D721Med (cell line): ENCODE measurements around the gene ZNF552.
"Not testable (repeated sequence)": the region's sequence is repeated elsewhere in the genome, so short reads cannot be mapped to it uniquely, and the experiment has no call there.

Experiments
- DNase-seq: peaks from one replicate; pipeline ENCODE4 v3.0.0; 2011; ENCODE audit warnings: low spot score; ENCODE audit not compliant: insufficient read length
- FAIRE-seq: peaks from 2 replicates; lab custom pipeline; 2011; peaks lifted over from hg19 to GRCh38; lab: Jason Lieb, UNC
- CTCF ChIP-seq: IDR thresholded peaks from 2 replicates; pipeline ENCODE4 v1.5.1; 2012; ENCODE audit warnings: mild to moderate bottlenecking, control low read depth; ENCODE audit not compliant: insufficient read depth; ENCODE audit errors: missing control alignments

Gene ZNF552

GRCh38 chr19:57818378-57818777, 3.7 kb upstream of the ZNF552 start:
- TF ChIP-seq CTCF, result no peak
- FAIRE-seq, result no peak
- no peak for DNase-seq

DNA sequence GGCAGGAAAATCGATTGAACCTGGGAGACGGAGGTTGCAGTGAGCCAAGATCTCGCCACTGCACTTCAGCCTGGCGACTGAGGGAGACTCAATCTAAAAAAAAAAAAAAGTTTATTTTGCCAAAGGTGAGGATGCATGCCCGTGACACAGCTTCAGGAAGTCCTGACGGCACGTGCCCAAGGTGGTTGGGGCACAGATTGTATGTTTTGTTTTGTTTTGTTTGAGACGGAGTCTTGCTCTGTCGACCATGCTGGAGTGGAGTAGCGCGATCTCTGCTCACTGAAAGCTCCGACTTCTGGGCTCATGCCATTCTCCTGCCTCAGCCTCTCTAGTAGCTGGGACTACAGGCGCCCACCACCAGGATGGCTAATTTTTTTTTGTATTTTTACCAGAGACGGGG, 3.3 kb upstream of the ZNF552 start:
- no peak for FAIRE-seq
- no peak for TF ChIP-seq CTCF

DNA sequence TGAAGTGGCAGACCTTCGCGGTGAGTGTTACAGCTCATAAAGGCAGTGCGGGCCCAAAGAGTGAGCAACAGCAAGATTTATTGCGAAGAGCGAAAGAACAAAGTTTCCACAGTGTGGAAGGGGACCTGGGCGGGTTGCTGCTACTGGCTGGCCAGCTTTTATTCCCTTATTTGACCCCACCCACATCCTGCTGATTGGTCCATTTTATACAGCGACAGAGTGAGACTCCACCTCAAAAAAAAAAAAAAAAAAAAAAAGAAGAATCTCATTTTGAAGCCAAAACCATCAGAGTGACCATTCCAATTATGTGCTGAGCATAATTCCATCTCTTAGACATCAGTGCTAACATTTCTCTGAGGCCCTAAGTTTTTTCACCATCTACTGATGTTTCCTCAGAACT, 1.9 kb upstream of the ZNF552 start:
- TF ChIP-seq CTCF, result no peak
- DNase-seq (no peak), FAIRE-seq (no peak)

More for the DNA sequence above, 3.3 kb upstream of the ZNF552 start:
- DNase-seq, result no peak

- TF ChIP-seq CTCF, result no peak
- DNase-seq (no peak), FAIRE-seq (no peak)
Observed at GRCh38 chr19:57815247-57816075, 748 bp upstream of the ZNF552 start.

DNA sequence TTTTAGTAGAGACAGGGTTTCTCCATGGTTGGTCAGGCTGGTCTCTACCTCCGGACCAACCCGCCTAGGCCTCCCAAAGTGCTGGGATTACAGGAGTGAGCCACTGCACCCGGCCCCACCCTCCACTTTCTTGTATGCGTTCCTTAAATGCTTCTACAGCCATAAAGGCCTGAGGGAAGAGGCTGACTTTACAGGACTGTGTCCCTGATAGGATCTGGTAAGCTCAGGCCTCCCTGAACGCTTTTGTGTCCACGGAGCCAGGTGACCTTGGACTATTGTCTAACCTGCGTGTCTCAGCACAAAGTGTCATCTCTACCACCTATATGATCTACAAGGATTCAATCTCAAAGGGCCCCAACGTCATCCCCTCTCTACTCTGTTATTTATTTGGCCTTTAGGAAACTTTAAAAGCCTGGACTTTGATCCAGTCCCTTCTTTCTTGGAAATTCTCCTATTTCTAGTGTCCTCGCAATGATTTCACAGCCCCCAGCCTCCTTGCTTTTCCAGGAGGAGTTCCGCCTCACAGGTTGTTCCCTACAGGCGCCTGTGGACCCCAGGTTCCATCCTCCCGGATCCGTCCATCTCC, 701 bp downstream of the ZNF552 start:
- DNase-seq, result no peak
- no peak for TF ChIP-seq CTCF
- FAIRE-seq, result no peak

- not testable (repeated sequence) for DNase-seq, FAIRE-seq
Observed at GRCh38 chr19:57812975-57813820, 1.5 kb downstream of the ZNF552 start.

DNA sequence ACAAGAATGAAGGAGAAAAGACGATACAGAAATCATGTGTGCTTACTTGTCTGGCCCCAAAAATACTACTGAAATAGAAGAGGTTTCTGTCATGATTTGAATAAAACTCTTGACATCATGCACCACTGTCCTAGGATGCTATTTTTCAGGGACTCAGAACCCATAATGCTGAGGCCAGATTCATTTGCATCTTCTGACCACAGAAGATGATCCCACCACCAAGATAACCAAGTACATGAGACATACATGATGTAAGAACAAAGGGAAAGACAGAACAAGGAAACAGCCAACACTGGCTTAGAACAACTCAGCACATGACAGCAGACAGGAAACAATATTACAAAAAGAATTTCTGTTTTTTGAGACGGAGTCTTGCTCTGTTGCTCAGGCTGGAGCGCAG, 2.5 kb downstream of the ZNF552 start:
- TF ChIP-seq CTCF, result no peak
- DNase-seq (no peak), FAIRE-seq (no peak)

DNA sequence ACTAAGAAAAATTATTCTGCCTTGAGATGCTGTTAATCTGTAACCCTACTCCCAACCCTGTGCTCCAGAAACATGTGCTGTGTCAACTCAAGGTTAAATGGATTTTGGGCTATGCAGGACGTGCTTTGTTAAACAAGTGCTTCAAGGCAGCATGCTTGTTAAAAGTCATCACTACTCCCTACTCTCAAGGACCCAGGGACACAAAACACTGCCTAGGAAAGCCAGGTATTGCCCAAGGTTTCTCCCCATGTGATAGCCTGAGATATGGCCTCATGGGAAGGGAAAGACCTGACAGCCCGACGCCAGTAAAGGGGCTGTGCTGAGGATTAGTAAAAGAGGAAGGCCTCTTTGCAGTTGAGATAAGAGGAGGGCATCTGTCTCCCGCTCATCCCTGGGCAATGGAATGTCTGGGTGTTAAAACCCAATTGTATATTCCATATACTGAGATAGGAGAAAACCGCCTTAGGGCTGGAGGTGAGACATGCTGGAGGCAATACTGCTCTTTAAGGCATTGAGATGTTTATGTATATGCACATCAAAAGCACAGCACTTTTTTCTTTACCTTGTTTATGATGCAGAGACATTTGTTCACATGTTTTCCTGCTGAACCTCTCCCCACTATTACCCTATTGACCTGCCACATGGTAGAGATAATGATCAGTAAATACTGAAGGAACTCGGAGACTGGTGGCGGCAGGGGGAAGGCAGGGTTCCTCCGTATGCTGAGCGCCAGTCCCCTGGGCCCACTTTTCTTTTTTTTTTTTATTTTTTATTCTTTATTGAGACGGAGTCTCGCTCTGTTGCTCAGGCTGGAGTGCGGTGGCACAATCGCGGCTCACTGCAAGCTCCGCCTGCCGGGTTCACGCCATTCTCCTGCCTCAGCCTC, 4.1 kb downstream of the ZNF552 start:
- not testable (repeated sequence) for DNase-seq, FAIRE-seq
